ENCODE data around the gene CTU1. TPM values are rescaled to one million over a fixed set of nuclear protein-coding genes. Genes with fewer than 3 reads are reported as not detected.
A peak's percentile ranks its signal among the peaks of the same experiment; 100 is the strongest.

CTU1 gene
- total RNA-seq, 2 donors from 2014 or later = 4.8 to 7.7 TPM

DNA sequence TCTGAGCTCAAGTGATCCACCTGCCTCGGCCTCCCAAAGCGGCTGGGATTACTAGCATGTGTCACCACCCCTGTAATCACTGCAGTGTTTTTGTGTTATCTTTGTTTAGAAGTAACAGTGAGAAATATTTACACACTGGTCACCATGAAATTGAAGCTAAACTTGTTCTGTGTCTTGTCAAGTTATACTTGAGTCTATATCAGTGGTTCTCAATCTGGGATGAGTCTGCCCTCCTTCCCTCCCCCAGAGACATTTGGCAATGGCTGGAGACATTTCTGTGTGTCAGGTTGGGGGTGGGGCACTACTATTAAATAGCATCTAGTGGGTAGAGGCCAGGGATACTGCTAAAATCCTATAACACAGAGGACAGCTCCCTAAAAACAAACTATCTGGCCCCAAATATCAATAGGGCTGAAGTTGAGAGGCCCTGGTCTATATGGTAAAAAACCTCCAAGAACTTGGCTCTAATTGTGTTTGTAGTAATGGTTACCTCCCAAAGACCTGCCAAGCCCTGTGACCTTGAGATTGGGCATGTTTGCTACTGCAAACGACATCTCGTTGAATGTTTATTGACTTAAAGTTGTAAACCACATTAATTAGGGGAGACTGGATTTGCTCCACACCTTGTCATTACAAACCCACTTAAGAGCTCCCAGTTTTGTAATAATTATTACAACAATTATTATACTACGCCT lies 6.9 kb downstream of the CTU1 start:
- H3K27ac ChIP-seq = peak overlapping the region; percentile 39 to 50
- TF ChIP-seq, protein P1, sequence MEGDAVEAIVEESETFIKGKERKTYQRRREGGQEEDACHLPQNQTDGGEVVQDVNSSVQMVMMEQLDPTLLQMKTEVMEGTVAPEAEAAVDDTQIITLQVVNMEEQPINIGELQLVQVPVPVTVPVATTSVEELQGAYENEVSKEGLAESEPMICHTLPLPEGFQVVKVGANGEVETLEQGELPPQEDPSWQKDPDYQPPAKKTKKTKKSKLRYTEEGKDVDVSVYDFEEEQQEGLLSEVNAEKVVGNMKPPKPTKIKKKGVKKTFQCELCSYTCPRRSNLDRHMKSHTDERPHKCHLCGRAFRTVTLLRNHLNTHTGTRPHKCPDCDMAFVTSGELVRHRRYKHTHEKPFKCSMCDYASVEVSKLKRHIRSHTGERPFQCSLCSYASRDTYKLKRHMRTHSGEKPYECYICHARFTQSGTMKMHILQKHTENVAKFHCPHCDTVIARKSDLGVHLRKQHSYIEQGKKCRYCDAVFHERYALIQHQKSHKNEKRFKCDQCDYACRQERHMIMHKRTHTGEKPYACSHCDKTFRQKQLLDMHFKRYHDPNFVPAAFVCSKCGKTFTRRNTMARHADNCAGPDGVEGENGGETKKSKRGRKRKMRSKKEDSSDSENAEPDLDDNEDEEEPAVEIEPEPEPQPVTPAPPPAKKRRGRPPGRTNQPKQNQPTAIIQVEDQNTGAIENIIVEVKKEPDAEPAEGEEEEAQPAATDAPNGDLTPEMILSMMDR (IDR thresholded peaks at IDR 0.05) = no peak
- H3K4me1 ChIP-seq = peaks cover 0 to 36% of the 10 kb centered on the region in 2 donors
- no peak for DNase-seq (ENCODE audit: low spot score)
- no peak overlapping the region for H3K4me3 ChIP-seq
- H3K27me3 ChIP-seq = no peaks in the 10 kb centered on the region
- H3K36me3 ChIP-seq = peaks cover 18% of the 10 kb centered on the region
- no peaks in the 10 kb centered on the region for H3K9me3 ChIP-seq

DNA sequence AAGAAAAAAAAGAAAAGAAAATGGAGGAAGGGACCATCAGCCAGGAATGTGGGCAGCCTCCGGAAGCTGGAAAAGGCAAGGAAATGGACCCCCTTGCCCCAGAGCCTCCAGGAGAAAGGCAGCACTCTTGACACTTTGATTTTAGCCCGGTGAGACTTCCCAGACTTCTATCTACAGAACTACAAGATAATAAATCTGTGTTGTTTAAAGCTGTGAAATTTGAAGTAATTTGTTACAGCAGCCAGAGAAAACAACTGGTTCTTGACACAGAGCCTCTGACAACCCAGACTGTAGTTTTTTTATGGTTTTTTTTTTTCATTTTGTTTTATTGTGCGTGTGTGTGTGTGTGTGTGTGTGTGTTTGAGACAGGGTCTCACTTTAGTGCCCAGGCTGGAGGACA lies 7.6 kb downstream of the CTU1 start:
- Histone ChIP-seq H3K4me1 (peaks cover 0 to 36% of the 10 kb centered on the region in 2 donors), H3K9me3 (no peaks in the 10 kb centered on the region), H3K27ac (peak overlapping the region; percentile 39 to 50), H3K4me3 (no peak overlapping the region), H3K27me3 (no peaks in the 10 kb centered on the region), H3K36me3 (peaks cover 18% of the 10 kb centered on the region)
- TF ChIP-seq, protein P1 (IDR thresholded peaks at IDR 0.05) = no peak
- DNase-seq (ENCODE audit: low spot score) = no peak

DNA sequence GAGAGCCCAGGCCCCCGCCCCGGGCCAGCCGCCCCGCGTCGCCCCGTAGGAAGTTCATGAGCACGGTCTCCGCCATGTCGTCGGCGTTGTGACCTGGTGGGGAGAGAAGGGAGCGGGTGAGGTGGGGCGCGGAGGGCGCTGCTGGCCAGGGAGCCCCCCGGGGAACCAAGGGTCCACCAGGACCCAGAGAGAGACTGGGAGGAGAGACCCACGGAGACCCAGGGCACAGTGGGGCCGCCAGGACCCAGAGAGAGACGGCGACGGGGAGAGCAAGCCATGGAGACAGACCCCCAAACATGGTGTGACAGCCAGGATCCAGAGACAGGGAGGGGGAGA lies 9.2 kb downstream of the CTU1 start:
- H3K9me3 ChIP-seq = no peaks in the 10 kb centered on the region
- peaks cover 18% of the 10 kb centered on the region for H3K36me3 ChIP-seq
- H3K4me1 ChIP-seq = peaks cover 0 to 36% of the 10 kb centered on the region in 2 donors
- DNase-seq (ENCODE audit: low spot score) = no peak
- H3K27ac ChIP-seq = peak overlapping the region; percentile 25 to 60
- H3K4me3 ChIP-seq = peak overlapping the region in 1 of 2 donors; percentile 44
- TF ChIP-seq, protein P1 (IDR thresholded peaks at IDR 0.05) = no peak
- no peaks in the 10 kb centered on the region for H3K27me3 ChIP-seq

DNA sequence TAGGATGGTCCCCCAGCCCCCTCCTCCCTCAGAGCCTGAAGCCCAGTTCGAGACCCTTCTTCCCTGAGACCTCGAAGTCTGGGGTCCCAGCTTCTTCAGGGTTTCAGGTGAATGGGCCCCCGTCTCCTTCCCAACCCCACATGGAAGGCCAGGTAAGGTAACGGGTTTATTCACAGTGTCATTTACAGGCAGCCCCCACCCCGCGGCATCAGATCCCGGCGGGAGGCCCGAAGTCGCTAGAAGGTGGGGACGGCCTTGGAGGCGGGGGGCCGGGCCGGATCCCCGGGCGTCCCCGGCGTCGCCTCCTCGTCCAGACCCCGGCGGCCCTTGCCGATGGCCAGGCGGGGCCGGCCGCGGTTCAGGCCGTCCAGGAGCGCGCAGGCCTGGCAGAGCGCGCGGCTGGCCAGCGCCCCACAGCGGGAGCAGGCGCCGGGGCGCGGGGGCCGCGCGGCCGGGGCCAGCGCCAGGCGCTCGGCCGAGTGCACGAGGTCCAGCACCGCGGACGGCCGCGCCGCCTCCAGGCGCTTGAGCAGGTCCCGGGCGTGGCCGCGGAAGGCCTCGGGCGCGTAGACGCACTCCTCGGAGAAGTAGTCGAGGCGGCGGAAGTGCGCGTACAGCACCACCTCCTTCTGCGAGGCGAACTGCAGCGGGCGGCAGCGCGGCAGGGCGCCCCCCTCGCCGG lies 9.7 kb downstream of the CTU1 start:
- H3K27ac ChIP-seq = peak overlapping the region; percentile 25 to 60
- peak; percentile 70 for DNase-seq (ENCODE audit: low spot score)
- H3K9me3 ChIP-seq = no peaks in the 10 kb centered on the region
- H3K4me3 ChIP-seq = peak overlapping the region in 1 of 2 donors; percentile 44
- H3K36me3 ChIP-seq = peaks cover 14% of the 10 kb centered on the region
- TF ChIP-seq, protein P1 (IDR thresholded peaks at IDR 0.05) = peak in 1 of 2 donors; percentile 48
- H3K27me3 ChIP-seq = no peaks in the 10 kb centered on the region
- H3K4me1 ChIP-seq = peaks cover 0 to 36% of the 10 kb centered on the region in 2 donors

DNA sequence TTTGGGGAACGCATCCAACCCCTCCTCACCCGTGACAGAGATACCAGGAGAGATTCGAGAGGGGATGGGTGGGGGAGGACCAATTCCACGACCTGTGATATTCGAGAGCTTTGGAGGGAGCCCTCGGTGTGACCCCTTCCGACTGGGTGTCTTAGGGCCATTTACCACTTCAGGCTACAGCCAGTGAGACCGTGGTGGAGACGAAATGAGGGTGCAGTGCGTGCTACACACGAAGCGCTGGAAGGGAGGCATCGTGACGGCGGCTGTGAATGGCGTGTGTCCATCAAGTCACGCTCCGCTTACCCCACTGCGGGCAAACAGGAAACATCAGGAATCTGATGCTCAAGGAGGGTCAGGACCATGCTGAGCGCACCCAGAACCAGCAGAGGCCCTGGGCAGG lies 10.4 kb downstream of the CTU1 start:
- TF ChIP-seq, protein P1 (IDR thresholded peaks at IDR 0.05) = no peak
- Histone ChIP-seq H3K4me3 (no peak overlapping the region), H3K4me1 (peaks cover 0 to 36% of the 10 kb centered on the region in 2 donors), H3K36me3 (peaks cover 8% of the 10 kb centered on the region), H3K27me3 (no peaks in the 10 kb centered on the region), H3K27ac (no peak overlapping the region), H3K9me3 (no peaks in the 10 kb centered on the region)
- DNase-seq (ENCODE audit: low spot score) = no peak

Measured in right atrium auricular region (tissue), 2 donors.